Regular cardiac myocyte (primary cell): ENCODE measurements around the gene PRSS35. TPM values are rescaled to one million over a fixed set of nuclear protein-coding genes. Genes with fewer than 3 reads are reported as not detected.

Source experiments
- total RNA-seq: library from RNA; depleted of rRNA; stranded (reverse); fragments of >200 nt; gene quantifications from 2 replicates; pipeline ENCODE4 v1.2.3, GENCODE V29; 2014

Gene PRSS35
- 1.7 and 4.8 TPM in 2 replicates for total RNA-seq

GRCh38 chr6:83511901-83512681 lies at the start of gene PRSS35:
Gene PRSS35, plus strand, starts transcription at chr6:83512534. Its CDS starts 10,908 bp downstream, at chr6:83523442.

Other genes with a start within 250 kb of the PRSS35 start
- 9.9 and 11.3 TPM in 2 replicates for gene ME1, start 81.5 kb upstream of the PRSS35 start, total RNA-seq
- not detected in 2 replicates for gene SNAP91, start 196.6 kb downstream of the PRSS35 start, total RNA-seq